ENCODE measurements around the gene ANKRD24. TPM values are rescaled to one million over a fixed set of nuclear protein-coding genes. Genes with fewer than 3 reads are reported as not detected.
"Not testable (repeated sequence)": the region's sequence is repeated elsewhere in the genome, so short reads cannot be mapped to it uniquely, and the experiment has no call there.

Gene ANKRD24
- total and polyA plus RNA-seq, 2 experiments from 2014 or later: 3.7 to 18.0 TPM

DNA sequence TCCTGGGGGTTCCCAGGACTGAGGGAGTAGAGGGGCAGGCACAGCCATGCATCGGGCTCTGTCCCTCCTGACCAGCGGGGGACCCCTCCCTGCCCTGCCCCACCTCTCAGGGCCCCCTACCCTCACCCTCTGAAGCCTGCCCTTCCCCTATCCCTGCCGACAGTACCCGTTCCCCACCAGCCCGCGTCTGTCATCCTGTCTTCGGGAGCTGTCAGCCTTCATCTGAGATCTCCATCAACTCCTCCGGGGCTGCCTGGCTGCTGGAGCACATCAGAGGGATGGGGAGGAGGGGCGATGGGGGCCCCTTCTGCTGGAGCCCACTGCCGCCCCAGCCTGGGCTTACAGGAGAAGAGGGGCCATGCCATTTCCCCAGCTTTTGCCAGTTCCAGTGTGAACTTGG lies 90.4 kb downstream of the ANKRD24 start:
- Histone ChIP-seq H4K20me1 (replicated peaks; ENCODE audit: insufficient read depth) (no peaks in the 10 kb centered on the region), H3K4me3 (no peak overlapping the region), H3K4me1 (ENCODE audit: insufficient read depth) (peaks cover 4% of the 10 kb centered on the region; the same call in 1 of the 2 replicates), H3K36me3 (ENCODE audit: insufficient read depth) (no peaks in the 10 kb centered on the region; the same call in 1 of the 2 replicates), H3F3A (replicated peaks; ENCODE audit: low read depth) (peaks cover 2% of the 10 kb centered on the region; the same call in 1 of the 2 replicates), H3K9me2 (ENCODE audit: insufficient read depth) (no peaks in the 10 kb centered on the region), H3K27ac (ENCODE audit: low read depth) (no peak overlapping the region), H3K27me3 (ENCODE audit: insufficient read depth) (peaks cover 5% of the 10 kb centered on the region; the same call in 1 of the 2 replicates), H3K79me2 (replicated peaks; ENCODE audit: insufficient read depth) (no peaks in the 10 kb centered on the region), H3K4me2 (no peak overlapping the region), H2AFZ (no peak overlapping the region)
- Mint-ChIP-seq H3K27me3 (ENCODE audit: insufficient read depth, low read depth, poor library complexity) (peaks cover 8% of the 10 kb centered on the region), H3K9me3 (no peaks in the 10 kb centered on the region), H3K27ac (no peak overlapping the region), H3K4me1 (peaks cover 2% of the 10 kb centered on the region; the same call in 2 of the 3 replicates), H3K4me3 (no peak overlapping the region), H3K36me3 (ENCODE audit: low read depth) (peaks cover 21% of the 10 kb centered on the region; the same call in 2 of the 3 replicates)
- TF ChIP-seq, protein P1, sequence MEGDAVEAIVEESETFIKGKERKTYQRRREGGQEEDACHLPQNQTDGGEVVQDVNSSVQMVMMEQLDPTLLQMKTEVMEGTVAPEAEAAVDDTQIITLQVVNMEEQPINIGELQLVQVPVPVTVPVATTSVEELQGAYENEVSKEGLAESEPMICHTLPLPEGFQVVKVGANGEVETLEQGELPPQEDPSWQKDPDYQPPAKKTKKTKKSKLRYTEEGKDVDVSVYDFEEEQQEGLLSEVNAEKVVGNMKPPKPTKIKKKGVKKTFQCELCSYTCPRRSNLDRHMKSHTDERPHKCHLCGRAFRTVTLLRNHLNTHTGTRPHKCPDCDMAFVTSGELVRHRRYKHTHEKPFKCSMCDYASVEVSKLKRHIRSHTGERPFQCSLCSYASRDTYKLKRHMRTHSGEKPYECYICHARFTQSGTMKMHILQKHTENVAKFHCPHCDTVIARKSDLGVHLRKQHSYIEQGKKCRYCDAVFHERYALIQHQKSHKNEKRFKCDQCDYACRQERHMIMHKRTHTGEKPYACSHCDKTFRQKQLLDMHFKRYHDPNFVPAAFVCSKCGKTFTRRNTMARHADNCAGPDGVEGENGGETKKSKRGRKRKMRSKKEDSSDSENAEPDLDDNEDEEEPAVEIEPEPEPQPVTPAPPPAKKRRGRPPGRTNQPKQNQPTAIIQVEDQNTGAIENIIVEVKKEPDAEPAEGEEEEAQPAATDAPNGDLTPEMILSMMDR (conservative IDR thresholded peaks at IDR 0.05; ENCODE audit: low read depth in 2 of 2): no peak
- TF ChIP-seq, protein P2, sequence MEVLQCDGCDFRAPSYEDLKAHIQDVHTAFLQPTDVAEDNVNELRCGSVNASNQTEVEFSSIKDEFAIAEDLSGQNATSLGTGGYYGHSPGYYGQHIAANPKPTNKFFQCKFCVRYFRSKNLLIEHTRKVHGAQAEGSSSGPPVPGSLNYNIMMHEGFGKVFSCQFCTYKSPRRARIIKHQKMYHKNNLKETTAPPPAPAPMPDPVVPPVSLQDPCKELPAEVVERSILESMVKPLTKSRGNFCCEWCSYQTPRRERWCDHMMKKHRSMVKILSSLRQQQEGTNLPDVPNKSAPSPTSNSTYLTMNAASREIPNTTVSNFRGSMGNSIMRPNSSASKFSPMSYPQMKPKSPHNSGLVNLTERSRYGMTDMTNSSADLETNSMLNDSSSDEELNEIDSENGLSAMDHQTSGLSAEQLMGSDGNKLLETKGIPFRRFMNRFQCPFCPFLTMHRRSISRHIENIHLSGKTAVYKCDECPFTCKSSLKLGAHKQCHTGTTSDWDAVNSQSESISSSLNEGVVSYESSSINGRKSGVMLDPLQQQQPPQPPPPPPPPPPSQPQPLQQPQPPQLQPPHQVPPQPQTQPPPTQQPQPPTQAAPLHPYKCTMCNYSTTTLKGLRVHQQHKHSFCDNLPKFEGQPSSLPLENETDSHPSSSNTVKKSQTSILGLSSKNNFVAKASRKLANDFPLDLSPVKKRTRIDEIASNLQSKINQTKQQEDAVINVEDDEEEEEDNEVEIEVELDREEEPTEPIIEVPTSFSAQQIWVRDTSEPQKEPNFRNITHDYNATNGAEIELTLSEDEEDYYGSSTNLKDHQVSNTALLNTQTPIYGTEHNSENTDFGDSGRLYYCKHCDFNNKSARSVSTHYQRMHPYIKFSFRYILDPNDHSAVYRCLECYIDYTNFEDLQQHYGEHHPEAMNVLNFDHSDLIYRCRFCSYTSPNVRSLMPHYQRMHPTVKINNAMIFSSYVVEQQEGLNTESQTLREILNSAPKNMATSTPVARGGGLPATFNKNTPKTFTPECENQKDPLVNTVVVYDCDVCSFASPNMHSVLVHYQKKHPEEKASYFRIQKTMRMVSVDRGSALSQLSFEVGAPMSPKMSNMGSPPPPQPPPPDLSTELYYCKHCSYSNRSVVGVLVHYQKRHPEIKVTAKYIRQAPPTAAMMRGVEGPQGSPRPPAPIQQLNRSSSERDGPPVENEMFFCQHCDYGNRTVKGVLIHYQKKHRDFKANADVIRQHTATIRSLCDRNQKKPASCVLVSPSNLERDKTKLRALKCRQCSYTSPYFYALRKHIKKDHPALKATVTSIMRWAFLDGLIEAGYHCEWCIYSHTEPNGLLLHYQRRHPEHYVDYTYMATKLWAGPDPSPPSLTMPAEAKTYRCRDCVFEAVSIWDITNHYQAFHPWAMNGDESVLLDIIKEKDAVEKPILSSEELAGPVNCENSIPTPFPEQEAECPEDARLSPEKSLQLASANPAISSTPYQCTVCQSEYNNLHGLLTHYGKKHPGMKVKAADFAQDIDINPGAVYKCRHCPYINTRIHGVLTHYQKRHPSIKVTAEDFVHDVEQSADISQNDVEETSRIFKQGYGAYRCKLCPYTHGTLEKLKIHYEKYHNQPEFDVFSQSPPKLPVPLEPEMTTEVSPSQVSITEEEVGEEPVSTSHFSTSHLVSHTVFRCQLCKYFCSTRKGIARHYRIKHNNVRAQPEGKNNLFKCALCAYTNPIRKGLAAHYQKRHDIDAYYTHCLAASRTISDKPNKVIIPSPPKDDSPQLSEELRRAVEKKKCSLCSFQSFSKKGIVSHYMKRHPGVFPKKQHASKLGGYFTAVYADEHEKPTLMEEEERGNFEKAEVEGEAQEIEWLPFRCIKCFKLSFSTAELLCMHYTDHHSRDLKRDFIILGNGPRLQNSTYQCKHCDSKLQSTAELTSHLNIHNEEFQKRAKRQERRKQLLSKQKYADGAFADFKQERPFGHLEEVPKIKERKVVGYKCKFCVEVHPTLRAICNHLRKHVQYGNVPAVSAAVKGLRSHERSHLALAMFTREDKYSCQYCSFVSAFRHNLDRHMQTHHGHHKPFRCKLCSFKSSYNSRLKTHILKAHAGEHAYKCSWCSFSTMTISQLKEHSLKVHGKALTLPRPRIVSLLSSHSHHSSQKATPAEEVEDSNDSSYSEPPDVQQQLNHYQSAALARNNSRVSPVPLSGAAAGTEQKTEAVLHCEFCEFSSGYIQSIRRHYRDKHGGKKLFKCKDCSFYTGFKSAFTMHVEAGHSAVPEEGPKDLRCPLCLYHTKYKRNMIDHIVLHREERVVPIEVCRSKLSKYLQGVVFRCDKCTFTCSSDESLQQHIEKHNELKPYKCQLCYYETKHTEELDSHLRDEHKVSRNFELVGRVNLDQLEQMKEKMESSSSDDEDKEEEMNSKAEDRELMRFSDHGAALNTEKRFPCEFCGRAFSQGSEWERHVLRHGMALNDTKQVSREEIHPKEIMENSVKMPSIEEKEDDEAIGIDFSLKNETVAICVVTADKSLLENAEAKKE (CRISPR knock-in tag; IDR thresholded peaks at IDR 0.05): no peak
- TF ChIP-seq CREB1 (CRISPR knock-in tag; IDR thresholded peaks at IDR 0.05; ENCODE audit: low read depth): no peak
- TF ChIP-seq EZH2phosphoT487 (IDR thresholded peaks at IDR 0.05; ENCODE audit: unreplicated experiment): no peak
- TF ChIP-seq STAT1 (IDR thresholded peaks at IDR 0.05; ENCODE audit: unreplicated experiment): no peak
- no peak for TF ChIP-seq EZH2 (IDR thresholded peaks at IDR 0.05; ENCODE audit: low read depth, unreplicated experiment)
- TF ChIP-seq, protein P3, sequence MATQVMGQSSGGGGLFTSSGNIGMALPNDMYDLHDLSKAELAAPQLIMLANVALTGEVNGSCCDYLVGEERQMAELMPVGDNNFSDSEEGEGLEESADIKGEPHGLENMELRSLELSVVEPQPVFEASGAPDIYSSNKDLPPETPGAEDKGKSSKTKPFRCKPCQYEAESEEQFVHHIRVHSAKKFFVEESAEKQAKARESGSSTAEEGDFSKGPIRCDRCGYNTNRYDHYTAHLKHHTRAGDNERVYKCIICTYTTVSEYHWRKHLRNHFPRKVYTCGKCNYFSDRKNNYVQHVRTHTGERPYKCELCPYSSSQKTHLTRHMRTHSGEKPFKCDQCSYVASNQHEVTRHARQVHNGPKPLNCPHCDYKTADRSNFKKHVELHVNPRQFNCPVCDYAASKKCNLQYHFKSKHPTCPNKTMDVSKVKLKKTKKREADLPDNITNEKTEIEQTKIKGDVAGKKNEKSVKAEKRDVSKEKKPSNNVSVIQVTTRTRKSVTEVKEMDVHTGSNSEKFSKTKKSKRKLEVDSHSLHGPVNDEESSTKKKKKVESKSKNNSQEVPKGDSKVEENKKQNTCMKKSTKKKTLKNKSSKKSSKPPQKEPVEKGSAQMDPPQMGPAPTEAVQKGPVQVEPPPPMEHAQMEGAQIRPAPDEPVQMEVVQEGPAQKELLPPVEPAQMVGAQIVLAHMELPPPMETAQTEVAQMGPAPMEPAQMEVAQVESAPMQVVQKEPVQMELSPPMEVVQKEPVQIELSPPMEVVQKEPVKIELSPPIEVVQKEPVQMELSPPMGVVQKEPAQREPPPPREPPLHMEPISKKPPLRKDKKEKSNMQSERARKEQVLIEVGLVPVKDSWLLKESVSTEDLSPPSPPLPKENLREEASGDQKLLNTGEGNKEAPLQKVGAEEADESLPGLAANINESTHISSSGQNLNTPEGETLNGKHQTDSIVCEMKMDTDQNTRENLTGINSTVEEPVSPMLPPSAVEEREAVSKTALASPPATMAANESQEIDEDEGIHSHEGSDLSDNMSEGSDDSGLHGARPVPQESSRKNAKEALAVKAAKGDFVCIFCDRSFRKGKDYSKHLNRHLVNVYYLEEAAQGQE (IDR thresholded peaks at IDR 0.05; ENCODE audit: unreplicated experiment): no peak
- TF ChIP-seq, protein P4, sequence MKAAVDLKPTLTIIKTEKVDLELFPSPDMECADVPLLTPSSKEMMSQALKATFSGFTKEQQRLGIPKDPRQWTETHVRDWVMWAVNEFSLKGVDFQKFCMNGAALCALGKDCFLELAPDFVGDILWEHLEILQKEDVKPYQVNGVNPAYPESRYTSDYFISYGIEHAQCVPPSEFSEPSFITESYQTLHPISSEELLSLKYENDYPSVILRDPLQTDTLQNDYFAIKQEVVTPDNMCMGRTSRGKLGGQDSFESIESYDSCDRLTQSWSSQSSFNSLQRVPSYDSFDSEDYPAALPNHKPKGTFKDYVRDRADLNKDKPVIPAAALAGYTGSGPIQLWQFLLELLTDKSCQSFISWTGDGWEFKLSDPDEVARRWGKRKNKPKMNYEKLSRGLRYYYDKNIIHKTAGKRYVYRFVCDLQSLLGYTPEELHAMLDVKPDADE (IDR thresholded peaks at IDR 0.05): no peak
- no peak for TF ChIP-seq NANOG (IDR thresholded peaks at IDR 0.05; ENCODE audit: borderline replicate concordance)
- no peak for TF ChIP-seq POLR2AphosphoS5 (IDR thresholded peaks at IDR 0.05; ENCODE audit: low read depth)
- DNase-seq (ENCODE audit: low spot score) (no peak), ATAC-seq (no peak; the same call in 2 of the 3 replicates)

DNA sequence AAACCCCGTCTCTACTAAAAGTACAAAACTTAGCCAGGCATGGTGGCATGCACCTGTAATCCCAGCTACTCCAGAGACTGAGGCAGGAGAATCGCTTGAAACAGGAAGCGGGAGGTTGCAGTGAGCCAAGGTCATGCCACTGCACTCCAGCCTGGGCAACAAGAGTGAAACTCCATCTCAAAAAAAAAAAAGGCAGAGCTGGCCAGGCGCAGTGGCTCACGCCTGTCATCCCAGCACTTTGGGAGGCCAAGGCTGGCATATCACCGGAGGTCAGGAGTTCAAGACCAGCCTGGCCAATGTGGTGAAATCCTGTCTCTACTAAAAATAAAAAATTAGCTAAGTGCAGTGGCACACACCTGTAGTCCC lies 91.8 kb downstream of the ANKRD24 start:
- H3K36me3 ChIP-seq (ENCODE audit: insufficient read depth); H3K79me2 ChIP-seq (replicated peaks; ENCODE audit: insufficient read depth); H3F3A ChIP-seq (replicated peaks; ENCODE audit: low read depth); ATAC-seq; H3K4me3 Mint-ChIP-seq; H3K4me2 ChIP-seq; H3K4me1 Mint-ChIP-seq; H4K20me1 ChIP-seq (replicated peaks; ENCODE audit: insufficient read depth); H3K4me3 ChIP-seq; H2AFZ ChIP-seq; DNase-seq (ENCODE audit: low spot score); H3K4me1 ChIP-seq (ENCODE audit: insufficient read depth); H3K27ac Mint-ChIP-seq; H3K27ac ChIP-seq (ENCODE audit: low read depth); H3K9me2 ChIP-seq (ENCODE audit: insufficient read depth); H3K9me3 Mint-ChIP-seq: not testable (repeated sequence)
- H3K36me3 Mint-ChIP-seq (ENCODE audit: low read depth): peaks cover 11% of the 10 kb centered on the region; the same call in 2 of the 3 replicates
- peaks cover 11% of the 10 kb centered on the region for H3K27me3 Mint-ChIP-seq (ENCODE audit: insufficient read depth, low read depth, poor library complexity)
- H3K27me3 ChIP-seq (ENCODE audit: insufficient read depth): peaks cover 15% of the 10 kb centered on the region; the same call in 1 of the 2 replicates
